HG02763 (cell line): Measurements from ENCODE around the gene TRIM7.
"Not testable (repeated sequence)": the region's sequence is repeated elsewhere in the genome, so short reads cannot be mapped to it uniquely, and the experiment has no call there.

Experiments used
- ATAC-seq: cut with Tn5 transposase; IDR thresholded peaks from one replicate; pipeline ENCODE4 v1.9.1; 2021; ENCODE audit warnings: mild to moderate bottlenecking, moderate library complexity; ENCODE audit not compliant: unreplicated experiment

The TRIM7 gene

GRCh38 chr5:181214249-181214648 is 9.3 kb upstream of the TRIM7 start:
- ATAC-seq: not testable (repeated sequence)

DNA sequence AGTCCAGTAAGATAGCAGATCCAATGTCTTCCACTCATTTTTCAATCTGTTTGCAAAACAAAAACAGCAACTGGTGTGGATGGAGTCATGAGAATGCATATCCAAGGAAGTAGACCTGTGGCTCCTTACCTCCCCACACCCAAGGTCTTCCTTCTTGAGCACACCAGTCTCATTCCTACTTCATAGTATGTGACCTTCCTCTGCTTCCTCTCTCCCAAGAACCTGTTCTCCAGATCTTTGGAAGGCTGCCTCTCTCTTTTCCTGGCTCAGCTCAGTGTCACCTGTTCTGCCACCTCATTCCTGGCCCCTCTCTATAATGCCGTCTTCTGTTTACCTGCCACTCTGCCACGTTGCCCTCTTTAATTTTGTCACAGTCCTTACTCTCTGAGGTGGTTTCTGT is 7.9 kb upstream of the TRIM7 start:
- ATAC-seq: no peak

GRCh38 chr5:181212080-181212479 is 7.1 kb upstream of the TRIM7 start:
- no peak for ATAC-seq

DNA sequence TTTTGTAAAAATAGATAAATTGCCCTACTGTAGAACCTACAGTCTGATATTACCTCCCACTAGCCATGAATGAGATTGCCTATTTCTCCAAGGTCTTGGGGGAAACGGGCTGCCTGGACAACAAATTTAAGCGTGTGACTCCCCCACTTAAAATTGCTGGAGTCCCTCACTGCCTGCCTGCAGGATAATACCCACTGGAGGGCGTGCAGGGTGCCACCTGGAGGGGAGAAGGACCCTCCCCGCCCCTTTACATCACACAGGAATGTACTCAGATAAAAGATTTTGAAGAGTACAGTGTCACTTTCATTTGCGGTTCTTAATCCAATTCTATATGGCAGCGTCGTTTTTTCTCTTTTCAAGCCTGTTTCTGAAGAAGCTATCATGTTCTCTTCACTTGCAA is 6.2 kb upstream of the TRIM7 start:
- ATAC-seq: no peak

DNA sequence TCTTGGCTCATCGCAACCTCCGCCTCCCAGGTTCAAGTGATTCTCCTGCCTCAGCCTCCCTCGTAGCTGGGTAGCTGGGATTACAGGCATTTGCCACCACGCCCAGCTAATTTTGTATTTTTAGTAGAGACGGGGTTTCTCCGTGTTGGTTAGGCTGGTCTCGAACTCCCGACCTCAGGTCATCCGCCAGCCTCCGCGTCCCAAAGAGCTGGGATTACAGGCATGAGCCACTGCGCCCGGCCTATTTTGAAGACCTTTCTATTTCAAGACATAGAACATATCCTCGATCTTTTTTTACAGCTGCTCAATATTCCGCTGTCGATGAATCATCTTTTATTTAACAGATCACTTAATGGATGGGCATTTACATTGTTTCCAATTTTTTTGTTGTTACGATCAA is 5.7 kb upstream of the TRIM7 start:
- not testable (repeated sequence) for ATAC-seq

- not testable (repeated sequence) for ATAC-seq
These were observed 5.2 kb upstream of the TRIM7 start for GRCh38 chr5:181210148-181210547.

GRCh38 chr5:181209006-181209405 is 4.0 kb upstream of the TRIM7 start:
- ATAC-seq: not testable (repeated sequence)

DNA sequence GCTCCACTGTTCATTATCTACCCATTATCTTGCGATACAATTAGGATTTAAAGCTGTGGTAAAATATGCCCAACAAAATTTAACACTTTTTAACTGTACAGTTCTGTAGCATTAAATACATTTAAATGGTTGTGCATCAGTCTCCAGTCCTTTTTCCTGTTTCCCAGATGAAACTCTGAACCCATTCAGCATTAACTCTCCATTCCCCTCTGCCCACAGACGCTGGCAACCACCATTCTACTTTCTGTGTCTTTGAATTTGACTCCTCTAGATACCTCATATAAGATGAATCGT is 2.9 kb upstream of the TRIM7 start:
- ATAC-seq: no peak

DNA sequence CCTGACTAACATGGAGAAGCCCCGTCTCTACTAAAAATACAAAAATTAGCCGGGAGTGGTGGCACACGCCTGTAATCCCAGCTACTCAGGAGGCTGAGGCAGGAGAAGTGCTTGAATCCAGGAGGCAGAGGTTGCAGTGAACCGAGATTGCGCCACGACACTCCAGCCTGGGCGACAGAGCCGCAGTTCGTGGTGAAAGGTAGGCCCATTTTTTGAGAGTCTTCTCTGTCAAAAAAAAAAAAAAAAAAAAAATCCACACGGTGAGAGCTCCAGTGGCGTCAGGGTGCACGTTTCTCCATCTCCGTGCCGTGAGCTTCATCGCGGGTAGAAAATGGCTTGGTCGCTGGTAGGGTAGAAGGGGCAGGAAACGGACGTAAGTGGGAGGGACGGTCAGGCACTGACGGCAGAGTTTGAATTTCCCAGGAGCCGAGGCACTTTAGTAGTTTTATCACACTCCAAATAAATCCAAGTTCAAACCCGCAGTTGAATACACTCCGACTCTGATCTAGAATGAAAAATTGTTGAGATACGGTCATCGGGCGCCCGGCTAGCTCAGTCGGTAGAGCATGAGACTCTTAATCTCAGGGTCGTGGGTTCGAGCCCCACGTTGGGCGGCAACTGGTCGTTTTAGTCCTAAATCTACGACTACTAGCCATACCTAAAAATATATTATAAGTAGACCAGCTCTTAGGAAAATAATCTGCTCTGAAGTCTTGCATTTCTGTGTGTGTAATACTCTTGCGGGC is 2.4 kb upstream of the TRIM7 start:
- peak; percentile 38 for ATAC-seq

DNA sequence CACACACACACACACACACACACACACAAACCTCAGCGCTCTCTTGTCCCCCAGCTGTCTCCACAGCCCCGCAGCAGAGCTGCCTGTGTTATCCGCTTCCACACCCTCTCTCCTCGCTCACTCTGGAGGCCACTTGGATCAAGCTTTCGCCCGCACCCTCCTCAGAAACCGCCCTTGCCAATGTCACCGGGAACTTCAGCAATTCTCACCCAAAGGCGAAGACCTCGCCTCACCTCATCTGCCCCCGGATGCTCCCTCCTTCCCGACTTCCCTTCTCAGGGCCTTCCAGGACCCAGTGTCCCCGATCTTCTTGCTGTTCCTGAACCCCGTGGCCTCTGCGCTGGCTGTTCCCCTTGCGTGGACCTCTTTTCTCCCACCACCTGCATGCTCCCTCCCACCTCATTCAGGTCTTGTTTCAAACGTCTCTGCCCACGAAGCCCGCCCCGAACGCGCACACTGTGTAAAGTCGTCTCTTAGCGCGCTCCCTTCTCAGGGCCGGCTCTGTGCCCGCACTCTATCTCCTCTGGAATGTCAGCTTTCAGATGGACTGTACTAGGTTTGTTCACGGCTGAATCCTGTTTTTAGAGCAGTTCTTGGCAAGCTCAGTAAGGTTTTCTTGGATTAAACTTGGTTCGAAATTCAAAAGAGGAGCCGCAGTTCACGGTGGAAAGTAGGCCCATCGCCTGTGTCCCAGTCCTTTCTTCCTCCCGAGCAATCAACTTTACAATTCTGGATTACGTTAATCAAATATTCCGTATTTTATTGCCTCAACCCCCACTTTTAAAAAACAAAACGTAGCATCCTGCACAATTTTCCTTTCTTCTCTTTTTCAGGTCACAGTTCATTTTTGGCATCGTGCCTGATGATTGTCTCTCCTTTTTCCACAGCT is 1.0 kb upstream of the TRIM7 start:
- ATAC-seq: no peak

DNA sequence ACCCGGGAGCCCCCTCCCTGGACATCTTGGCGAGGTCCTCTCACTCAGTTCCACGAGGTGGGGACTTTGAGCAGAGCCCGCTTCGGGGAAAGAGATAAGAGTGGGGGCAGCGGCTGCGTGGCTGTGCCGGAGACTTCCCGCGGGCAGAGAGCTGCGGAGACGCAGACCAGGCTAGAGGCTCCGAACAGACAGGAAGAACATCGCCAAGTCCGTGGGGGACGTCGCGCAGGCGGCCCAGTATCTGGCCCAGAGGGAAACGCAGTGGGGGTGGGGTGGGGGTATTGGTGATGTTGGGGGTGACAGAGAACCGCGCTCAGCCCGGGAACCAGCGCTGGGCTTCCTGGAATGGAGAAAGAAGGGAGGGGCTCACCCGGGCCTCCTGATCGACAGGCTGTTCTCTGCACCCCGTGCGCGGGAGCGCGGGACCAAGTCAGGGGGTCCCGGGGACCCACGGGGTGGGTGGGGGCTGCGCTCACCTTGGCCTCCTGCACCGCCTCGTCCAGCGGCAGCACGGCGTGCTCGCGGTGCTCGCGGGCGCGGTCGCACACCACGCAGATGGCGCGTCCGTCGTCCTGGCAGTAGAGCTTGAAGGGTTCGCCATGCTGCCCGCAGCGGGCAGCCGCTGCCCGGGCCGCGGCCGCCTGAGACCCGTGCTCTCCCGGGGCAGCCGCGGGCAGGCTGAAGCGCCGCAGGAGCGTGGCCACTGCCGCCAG is 727 bp downstream of the TRIM7 start:
- no peak for ATAC-seq

GRCh38 chr5:181203777-181204112 is 1.3 kb downstream of the TRIM7 start:
- ATAC-seq: no peak

GRCh38 chr5:181203093-181203711 is 1.8 kb downstream of the TRIM7 start:
- no peak for ATAC-seq

- ATAC-seq: no peak
These were observed 4.2 kb downstream of the TRIM7 start for GRCh38 chr5:181200816-181201215.

DNA sequence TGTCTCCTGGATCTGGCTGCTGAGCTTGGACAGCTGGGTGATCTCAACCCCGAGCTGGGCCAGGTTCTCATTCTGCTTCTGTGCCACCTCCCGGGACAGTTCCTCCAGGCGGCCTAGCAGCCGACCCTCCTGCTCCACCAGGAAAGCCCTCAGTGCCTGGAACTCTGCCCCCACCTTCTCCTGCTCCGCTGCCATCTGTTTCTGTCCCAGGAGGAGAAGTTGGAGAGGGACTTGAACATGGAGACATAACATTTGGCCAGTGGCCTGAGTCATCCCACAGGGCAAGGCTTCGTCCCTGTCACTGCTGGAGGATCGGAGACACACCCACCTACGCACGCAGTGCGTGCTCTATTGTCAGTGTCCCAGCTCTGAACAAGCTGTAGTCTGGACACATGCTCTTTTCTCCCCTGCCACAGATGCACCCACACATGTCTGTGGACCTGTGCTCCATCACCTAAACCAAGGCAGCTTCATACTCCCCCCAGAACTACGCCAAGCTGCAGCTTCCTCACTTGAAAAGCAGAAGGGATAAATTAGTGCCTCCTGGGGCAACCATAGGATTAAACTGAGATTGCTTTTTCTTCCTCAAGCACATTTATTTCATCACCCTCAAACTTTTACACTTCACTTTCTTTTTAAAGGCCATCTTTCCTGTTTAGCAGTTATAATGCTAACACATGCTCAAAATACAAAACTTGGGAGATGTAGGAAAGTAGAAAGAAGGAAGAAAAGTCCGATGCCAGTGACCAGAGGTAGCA is 4.9 kb downstream of the TRIM7 start:
- ATAC-seq: no peak

DNA sequence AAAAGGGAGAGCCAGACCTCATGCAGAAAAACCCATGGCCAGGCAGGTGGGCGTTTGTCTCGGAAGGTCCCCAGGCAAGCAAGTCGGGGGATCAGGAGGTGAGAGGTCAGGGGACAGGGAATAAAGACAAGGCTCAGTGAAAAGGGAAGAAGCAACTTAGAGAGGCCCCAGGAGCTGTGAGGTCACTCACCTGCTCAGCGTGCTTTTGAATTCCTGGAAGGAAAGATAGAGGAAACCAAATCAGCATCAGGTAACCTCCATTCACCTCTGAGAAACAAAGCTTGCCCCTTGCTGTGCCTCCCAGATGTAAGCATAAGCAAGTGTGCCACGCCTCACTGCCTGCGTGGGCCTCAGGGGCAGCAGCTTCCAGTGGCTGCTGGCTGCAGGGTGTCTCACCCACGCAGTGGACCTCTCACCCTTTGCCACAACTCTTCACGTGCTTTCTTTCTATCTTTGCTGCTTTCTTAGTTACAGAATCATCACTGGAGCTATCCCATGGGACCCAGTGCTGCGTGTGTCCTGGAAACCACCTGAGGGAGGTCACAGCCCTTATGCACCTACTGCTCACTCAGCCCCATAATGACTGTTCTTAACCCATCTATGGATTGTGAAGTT is 6.0 kb downstream of the TRIM7 start:
- ATAC-seq: peak; percentile 64

DNA sequence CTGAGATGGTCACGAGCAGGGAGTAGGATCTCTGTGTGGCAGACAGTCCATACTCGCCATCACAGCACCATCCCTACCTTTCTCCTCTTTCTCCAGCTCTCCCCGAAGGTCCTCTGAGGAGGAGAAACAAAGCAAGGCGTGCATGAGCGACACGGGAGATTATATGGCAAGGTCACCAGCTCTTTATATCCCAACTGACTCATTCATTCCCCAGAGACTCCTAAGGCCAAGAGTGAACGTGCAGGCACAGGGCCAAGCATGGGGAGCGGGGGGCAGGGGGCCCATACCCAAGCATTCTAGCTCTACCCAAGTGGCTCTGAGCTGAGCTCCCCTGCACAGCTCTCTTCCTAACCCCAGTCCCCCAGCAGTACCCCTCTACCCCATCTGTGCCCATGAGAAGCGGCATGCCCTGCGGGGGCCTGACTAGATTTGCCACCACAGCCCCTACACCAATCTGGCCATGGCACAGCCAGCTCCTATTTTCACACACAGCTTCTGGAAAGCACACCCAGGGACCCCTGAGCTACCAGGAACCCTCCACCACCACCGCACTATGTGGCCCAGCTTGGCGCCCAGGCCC is 6.8 kb downstream of the TRIM7 start:
- ATAC-seq: no peak

- no peak for ATAC-seq
These were observed 7.6 kb downstream of the TRIM7 start for GRCh38 chr5:181197326-181197951.

DNA sequence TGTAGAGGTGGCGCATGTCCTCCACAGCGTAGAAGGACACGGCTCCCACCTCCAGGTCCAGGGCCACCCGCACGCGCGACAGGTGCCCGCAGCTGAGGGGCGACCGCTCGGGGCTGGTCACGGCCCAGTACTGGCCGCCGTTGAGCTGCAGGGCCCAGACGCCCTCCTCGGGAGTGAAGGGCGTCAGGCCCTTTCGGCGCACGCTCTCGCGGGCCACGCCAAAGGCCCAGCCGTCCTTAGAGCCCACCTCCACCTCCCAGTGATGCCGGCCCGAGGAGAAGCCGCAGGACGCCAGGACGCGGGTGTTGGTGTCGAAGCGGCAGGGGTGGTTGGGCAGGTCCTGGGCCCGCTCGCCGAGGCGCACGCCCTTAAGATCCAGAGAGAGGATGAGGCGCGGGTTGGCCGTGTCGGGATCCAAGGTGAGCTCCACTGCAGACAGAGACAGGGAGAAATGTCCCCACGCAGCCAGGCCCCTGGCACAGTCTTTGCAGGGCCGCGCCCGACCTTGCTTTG is 9.7 kb downstream of the TRIM7 start:
- no peak for ATAC-seq
